Placental epithelial cell (primary cell): ENCODE data around the gene PTPN7. TPM values are rescaled to one million over a fixed set of nuclear protein-coding genes. Genes with fewer than 3 reads are reported as not detected.

Experiments used
- total RNA-seq: library from RNA; depleted of rRNA; stranded (reverse); fragments of >200 nt; gene quantifications from 2 replicates; pipeline ENCODE4 v1.2.3, GENCODE V29; 2012

PTPN7 gene
- not detected in 2 replicates for total RNA-seq

DNA sequence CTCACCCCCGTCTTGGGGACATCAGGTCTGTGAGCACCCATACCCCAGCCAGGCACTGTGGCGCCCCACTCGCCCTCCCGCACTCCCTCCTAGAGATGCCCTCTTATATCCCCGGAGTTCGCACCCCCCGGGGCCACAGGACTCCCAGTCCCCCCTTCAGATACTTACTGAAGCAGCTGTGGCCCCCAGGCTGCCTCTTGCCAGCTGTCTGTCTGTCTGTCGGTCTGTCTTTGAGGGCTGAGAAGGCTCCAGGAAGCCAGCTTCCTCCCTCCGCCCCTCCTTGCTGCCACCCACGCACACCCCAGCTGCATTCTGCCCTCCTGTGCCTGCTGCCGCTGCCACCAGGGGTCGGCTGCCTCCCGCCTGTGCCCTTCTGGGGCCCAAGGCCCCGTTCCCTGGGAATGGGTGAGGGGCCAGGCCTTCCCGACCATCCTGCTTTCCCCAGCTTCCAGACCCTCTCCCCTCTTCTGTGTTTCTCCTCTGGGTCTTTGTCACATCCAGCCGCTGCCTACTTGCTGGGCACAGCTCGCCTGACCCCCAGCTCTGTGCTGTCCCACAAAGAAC lies at the start of gene PTPN7:
PTPN7 (minus strand) TSS at position 226 of the 564 bp plus-strand sequence. CDS start 1,200 bp downstream, outside the sequence.

DNA sequence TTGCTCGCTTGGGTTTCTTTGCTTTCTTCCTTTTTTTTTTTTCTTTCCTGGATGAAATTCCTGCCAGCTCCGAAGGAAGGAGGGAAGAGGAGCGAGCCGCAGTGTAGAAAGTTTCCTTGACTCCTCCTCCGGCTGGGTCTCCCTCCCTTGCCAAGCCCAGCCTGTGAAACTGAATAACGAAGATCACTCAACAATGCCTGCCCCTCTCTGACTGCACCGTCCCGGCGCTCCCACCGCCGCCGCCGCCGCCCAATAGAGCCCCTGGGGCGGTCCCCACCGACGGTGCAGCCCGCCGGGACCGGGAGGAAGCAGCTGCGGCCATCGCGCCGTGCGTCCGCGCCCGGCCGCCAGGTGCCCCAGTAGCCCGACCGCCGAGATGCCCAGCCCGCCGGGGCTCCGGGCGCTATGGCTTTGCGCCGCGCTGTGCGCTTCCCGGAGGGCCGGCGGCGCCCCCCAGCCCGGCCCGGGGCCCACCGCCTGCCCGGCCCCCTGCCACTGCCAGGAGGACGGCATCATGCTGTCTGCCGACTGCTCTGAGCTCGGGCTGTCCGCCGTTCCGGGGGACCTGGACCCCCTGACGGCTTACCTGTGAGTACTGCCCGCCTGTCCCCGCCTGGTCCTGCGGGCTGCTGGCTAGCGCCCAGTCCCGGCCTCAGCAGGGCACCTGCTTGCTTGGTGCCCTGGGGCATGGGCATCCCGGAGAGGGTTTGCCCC lies 33.4 kb upstream of the PTPN7 start, which contains the start of gene LGR6:
LGR6 (plus strand) TSS at position 186 of the 714 bp plus-strand sequence; CDS start at position 377, 191 bp downstream.

DNA sequence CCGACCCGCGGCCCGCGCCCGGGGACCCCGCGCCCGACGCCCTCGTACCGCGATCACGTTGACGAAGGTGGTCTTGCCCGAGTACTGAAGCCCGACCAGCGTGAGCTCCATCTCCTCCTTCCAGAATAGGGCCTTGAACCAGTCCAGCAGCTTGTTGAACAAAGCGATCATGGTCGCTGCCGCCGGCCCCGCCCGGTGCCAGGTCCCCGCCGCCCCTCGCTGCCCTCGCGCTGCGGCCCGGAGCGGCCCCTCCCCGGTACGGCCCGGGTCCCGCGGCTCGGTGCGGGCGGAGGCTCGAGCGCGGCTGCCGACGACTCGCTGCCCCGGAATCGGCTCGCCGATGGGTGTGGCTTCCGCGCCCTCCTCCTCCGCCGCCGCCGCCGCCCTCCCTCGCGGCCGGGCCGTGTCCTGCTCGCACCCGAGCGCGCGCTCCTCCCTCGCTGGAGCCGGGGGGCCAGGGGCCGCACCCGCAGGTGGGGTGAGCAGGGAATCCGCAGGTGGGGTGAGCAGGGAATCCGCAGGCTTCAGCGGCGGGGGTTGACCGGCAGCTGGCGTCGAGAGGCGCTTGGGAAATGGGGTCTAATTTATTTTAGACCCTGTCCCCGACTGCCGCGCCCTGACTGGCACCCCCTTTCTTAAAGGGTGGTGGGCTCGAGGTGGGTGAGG lies 15.9 kb downstream of the PTPN7 start, which contains the start of gene ARL8A:
ARL8A (minus strand) TSS at position 336 of the 666 bp plus-strand sequence; CDS start at position 171, 165 bp downstream.

DNA sequence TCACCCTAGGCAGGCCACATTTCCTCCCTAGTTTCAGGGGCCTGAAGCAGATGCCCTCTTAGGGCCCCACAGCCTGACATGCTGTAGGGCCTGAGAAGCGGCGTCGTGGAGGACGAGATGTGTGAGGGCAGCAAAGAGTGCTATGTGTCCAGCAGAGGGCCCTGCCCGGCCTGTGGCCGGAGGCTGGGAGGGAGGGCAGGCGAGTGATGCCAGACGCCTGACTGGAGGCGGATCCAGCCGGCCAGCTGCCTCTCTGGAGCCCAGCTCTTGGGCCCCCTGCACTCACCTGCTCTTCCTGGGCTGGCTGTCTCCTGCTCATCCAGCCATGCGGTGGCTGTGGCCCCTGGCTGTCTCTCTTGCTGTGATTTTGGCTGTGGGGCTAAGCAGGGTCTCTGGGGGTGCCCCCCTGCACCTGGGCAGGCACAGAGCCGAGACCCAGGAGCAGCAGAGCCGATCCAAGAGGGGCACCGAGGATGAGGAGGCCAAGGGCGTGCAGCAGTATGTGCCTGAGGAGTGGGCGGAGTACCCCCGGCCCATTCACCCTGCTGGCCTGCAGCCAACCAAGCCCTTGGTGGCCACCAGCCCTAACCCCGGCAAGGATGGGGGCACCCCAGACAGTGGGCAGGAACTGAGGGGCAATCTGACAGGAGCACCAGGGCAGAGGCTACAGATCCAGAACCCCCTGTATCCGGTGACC lies 37.6 kb downstream of the PTPN7 start, which contains the start of gene GPR37L1:
GPR37L1 (plus strand) TSS at position 279 of the 697 bp plus-strand sequence; CDS start at position 326, 47 bp downstream.

Other genes with a start within 250 kb of the PTPN7 start
- 0.22 and 0.39 TPM in 2 replicates for gene LMOD1, start 214.1 kb downstream of the PTPN7 start, total RNA-seq
- 24.7 and 44.6 TPM in 2 replicates for gene TIMM17A, start 205.1 kb downstream of the PTPN7 start, total RNA-seq
- gene RNPEP, start 178.0 kb downstream of the PTPN7 start, total RNA-seq, result 82.1 and 108 TPM in 2 replicates
- 6.3 and 6.7 TPM in 2 replicates for gene ELF3, start 150.0 kb downstream of the PTPN7 start, total RNA-seq
- under 0.01 TPM in 1 of 2 replicates, not detected in the other for gene GPR37L1, start 37.7 kb downstream of the PTPN7 start, total RNA-seq
- gene ARL8A, start 15.9 kb downstream of the PTPN7 start, total RNA-seq, result 11.8 and 11.9 TPM in 2 replicates
- gene LGR6, start 33.2 kb upstream of the PTPN7 start, total RNA-seq, result 0.76 and 2.4 TPM in 2 replicates
- gene UBE2T, start 181.3 kb upstream of the PTPN7 start, total RNA-seq, result 7.1 and 16.4 TPM in 2 replicates
- gene PPP1R12B, start 188.1 kb upstream of the PTPN7 start, total RNA-seq, result 15.7 and 28.7 TPM in 2 replicates